Thyroid gland (tissue), 4 donors: ENCODE data around the gene IL27RA.

ENCODE experiments used
- CTCF ChIP-seq, 6 experiments: fragments of 200-600 bp in 3 of 6; fragments of 450-650 bp in 3 of 6; sonication (generic) in 3 of 6; IDR thresholded peaks; one replicate each; pipeline ENCODE4 v1.5.1; 2016 to 2019; ENCODE audit warnings: antibody characterized with exemption in 6 of 6, mild to moderate bottlenecking in 2 of 6, inconsistent platforms in 1 of 6, moderate library complexity in 1 of 6
- POLR2A ChIP-seq, 2 donors: fragments of 450-650 bp; IDR thresholded peaks; one replicate each; pipeline ENCODE4 v1.6.1; 2017; ENCODE audit warnings: antibody characterized with exemption in 2 of 2, mild to moderate bottlenecking in 2 of 2, moderate library complexity in 1 of 2

- no peak for TF ChIP-seq CTCF (IDR thresholded peaks at IDR 0.05)
- TF ChIP-seq POLR2A (IDR thresholded peaks at IDR 0.05) = no peak
Measured at GRCh38 chr19:14053500-14053899, 21.9 kb downstream of the IL27RA start.
